Astrocyte of the cerebellum (primary cell): ENCODE measurements around the gene MAPKAP1.

Experiments used
- DNase-seq: peaks from one replicate; pipeline ENCODE4 v3.0.0-alpha.2; 2011; ENCODE audit warnings: low read depth
- H3K4me3 ChIP-seq: 2 replicates; pipeline ENCODE4 v1.5.1; 2011; ENCODE audit warnings: mild to moderate bottlenecking, low read depth, low read length, moderate library complexity
- CTCF ChIP-seq: IDR thresholded peaks from 2 replicates; pipeline ENCODE4 v1.5.1; 2012; ENCODE audit warnings: low read length, low read depth, moderate library complexity, mild to moderate bottlenecking; ENCODE audit errors: missing control alignments
- in situ Hi-C: cut with HindIII; loops from 2 replicates; pipeline ENCODE4 v1.10.0; 2017; ENCODE audit warnings: low sequenced_read_pairs

MAPKAP1 gene

GRCh38 chr9:125541840-125542243 lies 165.2 kb downstream of the MAPKAP1 start:
- TF ChIP-seq CTCF, result no peak
- DNase-seq, result no peak
- no peak overlapping the region for H3K4me3 ChIP-seq
- in situ Hi-C loops, result no loop called here

GRCh38 chr9:125540497-125540896 lies 166.5 kb downstream of the MAPKAP1 start:
- no peak overlapping the region for H3K4me3 ChIP-seq
- in situ Hi-C loops, result no loop called here
- no peak for TF ChIP-seq CTCF
- DNase-seq, result no peak

- in situ Hi-C loops, result no loop called here
- DNase-seq, result peak; percentile 94
- no peak for TF ChIP-seq CTCF
- no peak overlapping the region for H3K4me3 ChIP-seq
Observed at GRCh38 chr9:125538092-125538473, 168.9 kb downstream of the MAPKAP1 start.

GRCh38 chr9:125537442-125538091 lies 169.4 kb downstream of the MAPKAP1 start:
- H3K4me3 ChIP-seq, result no peak overlapping the region
- in situ Hi-C loops, result no loop called here

GRCh38 chr9:125536776-125537175 lies 170.2 kb downstream of the MAPKAP1 start:
- in situ Hi-C loops, result no loop called here
- H3K4me3 ChIP-seq, result no peak overlapping the region
- no peak for TF ChIP-seq CTCF
- no peak for DNase-seq

More at GRCh38 chr9:125537442-125538091, 169.4 kb downstream of the MAPKAP1 start:
- TF ChIP-seq CTCF, result no peak
- no peak for DNase-seq

- in situ Hi-C loops, result no loop called here
- H3K4me3 ChIP-seq, result no peak overlapping the region
- no peak for TF ChIP-seq CTCF
- DNase-seq, result no peak
Observed at GRCh38 chr9:125536167-125536772, 170.7 kb downstream of the MAPKAP1 start.
